Parathyroid adenoma (tissue), 2 donors: ENCODE measurements around the gene CRACDL.
A peak's percentile ranks its signal among the peaks of the same experiment; 100 is the strongest.

Experiments used
- H2AFZ ChIP-seq: fragments of 300-600 bp; sonication (generic); one replicate; pipeline ENCODE4 v1.7.0; 2017; ENCODE audit warnings: antibody characterized with exemption, mild to moderate bottlenecking
- H3K27ac ChIP-seq: fragments of 300-600 bp; sonication (generic); one replicate; pipeline ENCODE4 v1.7.0; 2017
- H3K27me3 ChIP-seq: fragments of 300-600 bp; sonication (generic); one replicate; pipeline ENCODE4 v1.7.0; 2017; ENCODE audit warnings: low read length; ENCODE audit not compliant: control insufficient read depth, insufficient read depth
- H3K36me3 ChIP-seq: fragments of 300-600 bp; sonication (generic); one replicate; pipeline ENCODE4 v1.7.0; 2017; ENCODE audit warnings: low read length; ENCODE audit not compliant: control insufficient read depth, insufficient read depth
- H3K4me1 ChIP-seq: fragments of 300-600 bp; sonication (generic); one replicate; pipeline ENCODE4 v1.7.0; 2017; ENCODE audit warnings: control low read depth
- H3K4me2 ChIP-seq: fragments of 300-600 bp; sonication (generic); one replicate; pipeline ENCODE4 v1.7.0; 2017; ENCODE audit warnings: low read length
- H3K4me3 ChIP-seq: fragments of 300-600 bp; sonication (generic); one replicate; pipeline ENCODE4 v1.7.0; 2017; ENCODE audit warnings: low read depth, low read length
- H3K79me2 ChIP-seq: fragments of 300-600 bp; sonication (generic); one replicate; pipeline ENCODE4 v1.7.0; 2017; ENCODE audit warnings: control low read depth
- H3K9ac ChIP-seq: fragments of 300-600 bp; sonication (generic); one replicate; pipeline ENCODE4 v1.7.0; 2017; ENCODE audit warnings: mild to moderate bottlenecking
- H3K9me3 ChIP-seq: fragments of 300-600 bp; sonication (generic); one replicate; pipeline ENCODE4 v1.7.0; 2017; ENCODE audit warnings: low read length; ENCODE audit not compliant: control insufficient read depth
- CTCF ChIP-seq: fragments of 300-600 bp; sonication (generic); IDR thresholded peaks from one replicate; pipeline ENCODE4 v1.7.0; 2017; ENCODE audit warnings: antibody characterized with exemption, mild to moderate bottlenecking
- donor health status: primary hyperparathyroidism.

Gene CRACDL

GRCh38 chr2:98871506-98871905 lies 64.5 kb downstream of the CRACDL start:
- Histone ChIP-seq H3K9me3 (no peaks in the 10 kb centered on the region), H3K27me3 (no peaks in the 10 kb centered on the region), H3K4me3 (no peak overlapping the region), H3K4me2 (no peak overlapping the region), H3K4me1 (peaks cover 15% of the 10 kb centered on the region), H3K36me3 (no peaks in the 10 kb centered on the region), H3K9ac (no peak overlapping the region), H3K79me2 (no peaks in the 10 kb centered on the region), H2AFZ (no peak overlapping the region), H3K27ac (no peak overlapping the region)
- no peak for TF ChIP-seq CTCF

GRCh38 chr2:98870516-98871158 lies 65.4 kb downstream of the CRACDL start:
- Histone ChIP-seq H3K9me3 (no peaks in the 10 kb centered on the region), H3K4me1 (peaks cover 15% of the 10 kb centered on the region), H3K36me3 (no peaks in the 10 kb centered on the region), H3K4me3 (no peak overlapping the region), H3K27ac (peak overlapping the region; percentile 58), H3K79me2 (no peaks in the 10 kb centered on the region), H3K27me3 (no peaks in the 10 kb centered on the region), H3K9ac (no peak overlapping the region), H2AFZ (peak overlapping the region; percentile 62), H3K4me2 (peak overlapping the region; percentile 57)
- TF ChIP-seq CTCF: no peak

- peak overlapping the region; percentile 57 for H3K4me2 ChIP-seq
- no peak overlapping the region for H3K4me3 ChIP-seq
- H3K36me3 ChIP-seq: no peaks in the 10 kb centered on the region
- no peaks in the 10 kb centered on the region for H3K9me3 ChIP-seq
- TF ChIP-seq CTCF: no peak
- peaks cover 15% of the 10 kb centered on the region for H3K4me1 ChIP-seq
- no peaks in the 10 kb centered on the region for H3K79me2 ChIP-seq
- H3K27me3 ChIP-seq: no peaks in the 10 kb centered on the region
- H2AFZ ChIP-seq: peak overlapping the region; percentile 62
- no peak overlapping the region for H3K9ac ChIP-seq
- H3K27ac ChIP-seq: peak overlapping the region; percentile 58
Observed at GRCh38 chr2:98869870-98870269, 66.2 kb downstream of the CRACDL start.

GRCh38 chr2:98869272-98869641 lies 66.8 kb downstream of the CRACDL start:
- Histone ChIP-seq H3K4me1 (peaks cover 15% of the 10 kb centered on the region), H3K27me3 (no peaks in the 10 kb centered on the region), H3K79me2 (no peaks in the 10 kb centered on the region), H3K9ac (no peak overlapping the region), H2AFZ (peak overlapping the region; percentile 62), H3K36me3 (no peaks in the 10 kb centered on the region), H3K9me3 (no peaks in the 10 kb centered on the region), H3K27ac (peak overlapping the region; percentile 58), H3K4me3 (no peak overlapping the region), H3K4me2 (peak overlapping the region; percentile 42)
- no peak for TF ChIP-seq CTCF
